SH-SY5Y (cell line): ENCODE data around the gene CNIH4.

Experiments used
- GATA2 ChIP-seq: IDR thresholded peaks from 2 replicates; pipeline ENCODE4 v1.6.1; 2011; ENCODE audit warnings: mild to moderate bottlenecking, low read depth, low read length
- GATA3 ChIP-seq: IDR thresholded peaks from 2 replicates; pipeline ENCODE4 v1.6.1; 2011; ENCODE audit warnings: low read depth, mild to moderate bottlenecking, low read length, moderate library complexity

DNA sequence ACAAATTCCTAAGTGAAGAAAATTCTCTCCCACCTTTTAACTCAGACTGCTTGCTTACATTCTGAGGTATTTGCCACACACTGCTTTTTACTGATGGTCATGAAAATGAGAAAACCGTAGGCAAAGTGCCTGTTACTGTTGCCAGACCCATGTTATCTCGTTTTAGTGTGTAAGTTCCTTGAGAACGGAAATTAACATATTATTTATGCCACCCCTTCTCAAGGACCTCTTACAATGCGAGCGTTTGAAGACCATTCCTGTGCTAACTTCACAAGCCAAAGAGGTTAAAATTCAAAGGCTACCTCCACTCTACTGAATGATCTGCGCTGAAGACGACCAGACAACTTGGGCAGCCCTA is 27.2 kb upstream of the CNIH4 start:
- no peak for TF ChIP-seq GATA2
- no peak for TF ChIP-seq GATA3
